ENCODE data around the gene SLC32A1. TPM values are rescaled to one million over a fixed set of nuclear protein-coding genes. Genes with fewer than 3 reads are reported as not detected.

The SLC32A1 gene
- total and polyA plus RNA-seq, 2 of the 4 experiments (the other 2 are of a cell fraction) = not detected

GRCh38 chr20:38757145-38757775 lies 33.0 kb downstream of the SLC32A1 start:
- WGBS, 2 experiments (ENCODE audit: extremely low coverage in 2 of 2, insufficient read length in 1 of 2) = 76% methylated on average over 2 of the region's 7 CpGs; no CpG with 5 or more reads in 1 of the 2 experiments
- no peak overlapping the region for H4K8ac ChIP-seq (ENCODE audit: low read depth in 2 of 2, low read length in 2 of 2)
- H3K27ac ChIP-seq (ENCODE audit: insufficient read depth, low read length) = no peak overlapping the region
- dilution Hi-C loops (cut with HindIII; ENCODE audit: low sequenced_read_pairs, unreplicated experiment) (no loop called here), intact Hi-C loops (cut with micrococcal nuclease) (no loop called here), in situ Hi-C loops (cut with MboI; ENCODE audit: low sequenced_read_pairs) (loop anchor here (25.0 kb wide), 1 partner anchor 280 kb away; no protein-coding TSS in a partner anchor)
- no peaks in the 10 kb centered on the region for H3K27me3 ChIP-seq (ENCODE audit: control insufficient read depth, insufficient read depth, low read length)
- no peak overlapping the region for H4K5ac ChIP-seq (ENCODE audit: low read depth, low read length)
- no peak overlapping the region for H2BK5ac ChIP-seq (ENCODE audit: low read depth, low read length, poor library complexity, severe bottlenecking)
- no peak overlapping the region for H3K9ac ChIP-seq (ENCODE audit: low read depth, low read length)
- no peak for DNase-seq
- H4K20me1 ChIP-seq (ENCODE audit: insufficient read depth, low read length) = no peaks in the 10 kb centered on the region
- no peak overlapping the region for H4K91ac ChIP-seq (ENCODE audit: insufficient read depth, low read depth, low read length)
- H3K23ac ChIP-seq (ENCODE audit: low read depth, low read length) = no peak overlapping the region
- H3K4me1 ChIP-seq (ENCODE audit: control insufficient read depth, insufficient read depth, low read length) = no peaks in the 10 kb centered on the region
- H2AK9ac ChIP-seq (replicated peaks; ENCODE audit: low read depth, low read length, poor library complexity) = no peak overlapping the region
- TF ChIP-seq CEBPB (IDR thresholded peaks at IDR 0.05; ENCODE audit: low read depth, low read length) (no peak), USF2 (IDR thresholded peaks at IDR 0.05; ENCODE audit: low read depth, low read length) (no peak), NFE2L2 (IDR thresholded peaks at IDR 0.05; ENCODE audit: low read depth, low read length) (no peak), BHLHE40 (IDR thresholded peaks at IDR 0.05; ENCODE audit: low read depth, low read length) (no peak), RFX5 (IDR thresholded peaks at IDR 0.05; ENCODE audit: low read depth, low read length) (no peak), MAZ (IDR thresholded peaks at IDR 0.05; ENCODE audit: borderline replicate concordance, low read depth, low read length) (no peak)
- ChIA-PET CTCF (no interaction called here), POLR2A (ENCODE audit: unreplicated experiment) (no interaction called here)
- H2BK20ac ChIP-seq (ENCODE audit: low read depth, low read length) = no peak overlapping the region
- H3K9me3 ChIP-seq (ENCODE audit: control insufficient read depth, insufficient read depth, low read length) = no peaks in the 10 kb centered on the region
- H3K4me2 ChIP-seq (ENCODE audit: low read depth, low read length) = no peak overlapping the region
- no peaks in the 10 kb centered on the region; a peak in 1 of 4 replicates for H3K79me1 ChIP-seq (ENCODE audit: low read depth in 1 of 2, low read length in 2 of 2)
- H2BK15ac ChIP-seq (ENCODE audit: low read depth, low read length) = no peak overlapping the region
- no peak overlapping the region for H2AK5ac ChIP-seq (ENCODE audit: low read depth, low read length)
- no peak overlapping the region for H3K4ac ChIP-seq (ENCODE audit: low read depth, low read length)
- no peak overlapping the region for H2AFZ ChIP-seq (replicated peaks; ENCODE audit: low read length, poor library complexity)
- H3K9me1 ChIP-seq (ENCODE audit: insufficient read depth, low read length) = peaks cover 4% of the 10 kb centered on the region; the same call in 1 of the 2 replicates
- no peak overlapping the region for H3K14ac ChIP-seq (replicated peaks; ENCODE audit: low read depth, low read length)
- peaks cover 22% of the 10 kb centered on the region for H3K36me3 ChIP-seq (ENCODE audit: control insufficient read depth, insufficient read depth, low read length)
- H3K18ac ChIP-seq (ENCODE audit: low read depth, low read length) = no peak overlapping the region
- BruUV-seq (replicated peaks) = no TSS peak
- H3K56ac ChIP-seq (ENCODE audit: extremely low read depth, insufficient read depth, low read length) = no peak overlapping the region
- H3K4me3 ChIP-seq (ENCODE audit: insufficient read depth, low read depth, low read length) = no peak overlapping the region
- no peak for ATAC-seq (ENCODE audit: low read depth)
- no peak overlapping the region for H2BK120ac ChIP-seq (ENCODE audit: low read depth, low read length)

Data from IMR-90 (cell line).